ENCODE measurements around the gene APC2. TPM values are rescaled to one million over a fixed set of nuclear protein-coding genes. Genes with fewer than 3 reads are reported as not detected.

Gene APC2
- total RNA-seq, 1 experiment from 2014 or later, result 0.68 TPM

DNA sequence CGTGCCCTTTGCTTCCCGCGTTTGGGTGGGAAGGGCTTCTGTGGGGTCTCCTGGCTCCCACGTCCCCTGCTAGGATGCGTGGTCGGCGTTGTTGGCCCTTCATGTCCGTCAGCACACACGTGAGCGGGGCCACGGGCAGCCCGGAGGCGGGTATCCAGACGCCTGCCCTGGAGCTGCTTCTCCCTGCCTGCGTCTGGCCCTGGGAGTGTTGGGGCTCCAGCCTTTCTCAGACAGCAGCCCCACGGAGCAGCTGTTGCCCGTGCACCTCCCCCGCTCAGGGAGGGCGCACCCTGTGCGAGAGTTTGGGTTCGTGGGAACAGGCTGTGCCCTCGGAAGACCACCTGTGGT, 28.0 kb upstream of the APC2 start:
- TF ChIP-seq, protein P1, sequence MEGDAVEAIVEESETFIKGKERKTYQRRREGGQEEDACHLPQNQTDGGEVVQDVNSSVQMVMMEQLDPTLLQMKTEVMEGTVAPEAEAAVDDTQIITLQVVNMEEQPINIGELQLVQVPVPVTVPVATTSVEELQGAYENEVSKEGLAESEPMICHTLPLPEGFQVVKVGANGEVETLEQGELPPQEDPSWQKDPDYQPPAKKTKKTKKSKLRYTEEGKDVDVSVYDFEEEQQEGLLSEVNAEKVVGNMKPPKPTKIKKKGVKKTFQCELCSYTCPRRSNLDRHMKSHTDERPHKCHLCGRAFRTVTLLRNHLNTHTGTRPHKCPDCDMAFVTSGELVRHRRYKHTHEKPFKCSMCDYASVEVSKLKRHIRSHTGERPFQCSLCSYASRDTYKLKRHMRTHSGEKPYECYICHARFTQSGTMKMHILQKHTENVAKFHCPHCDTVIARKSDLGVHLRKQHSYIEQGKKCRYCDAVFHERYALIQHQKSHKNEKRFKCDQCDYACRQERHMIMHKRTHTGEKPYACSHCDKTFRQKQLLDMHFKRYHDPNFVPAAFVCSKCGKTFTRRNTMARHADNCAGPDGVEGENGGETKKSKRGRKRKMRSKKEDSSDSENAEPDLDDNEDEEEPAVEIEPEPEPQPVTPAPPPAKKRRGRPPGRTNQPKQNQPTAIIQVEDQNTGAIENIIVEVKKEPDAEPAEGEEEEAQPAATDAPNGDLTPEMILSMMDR (conservative IDR thresholded peaks at IDR 0.05), result no peak
- DNase-seq, result no peak
- peaks cover 7% of the 10 kb centered on the region for H3K79me1 ChIP-seq (ENCODE audit: insufficient read depth, low read depth, low read length, poor library complexity, severe bottlenecking)
- no peak overlapping the region for H2BK12ac ChIP-seq (ENCODE audit: insufficient read length, low read depth, low read length)
- no peak overlapping the region for H4K91ac ChIP-seq (ENCODE audit: insufficient read length, low read depth, low read length)
- Mint-ChIP-seq H3K27ac (no peak overlapping the region; a peak in 1 of 7 replicates), H3K36me3 (ENCODE audit: insufficient read depth in 1 of 3, low read depth in 3 of 3) (peaks cover 32 to 84% (median 83%) of the 10 kb centered on the region in 3 experiments), H3K9me3 (no peaks in the 10 kb centered on the region), H3K4me1 (peaks cover 7 to 27% of the 10 kb centered on the region in 2 experiments), H3K27me3 (ENCODE audit: low read depth) (no peaks in the 10 kb centered on the region), H3K4me3 (no peak overlapping the region)
- peaks cover 2% of the 10 kb centered on the region for H4K20me1 ChIP-seq (ENCODE audit: control insufficient read depth, insufficient read depth, insufficient read length)
- no peaks in the 10 kb centered on the region for H3K9me3 ChIP-seq (ENCODE audit: control insufficient read depth, low read depth, low read length)
- peaks cover 6% of the 10 kb centered on the region for H3K23me2 ChIP-seq (ENCODE audit: insufficient read length, low read depth, low read length, poor library complexity, severe bottlenecking)
- no peaks in the 10 kb centered on the region for H3K27me3 ChIP-seq (ENCODE audit: insufficient read depth, low read length)
- H3K4me2 ChIP-seq (ENCODE audit: insufficient read depth, insufficient read length, low read length), result no peak overlapping the region
- no peaks in the 10 kb centered on the region; the same call in 1 of the 2 replicates for H3K4me1 ChIP-seq (ENCODE audit: insufficient read depth, low read length)
- no peak overlapping the region for H2BK15ac ChIP-seq (ENCODE audit: low read depth, low read length)
- no peak overlapping the region for H4K5ac ChIP-seq (ENCODE audit: insufficient read length, low read depth, low read length)
- peaks cover 18% of the 10 kb centered on the region; the same call in 1 of the 2 replicates for H3K79me2 ChIP-seq (ENCODE audit: insufficient read depth, low read length)
- H2BK5ac ChIP-seq (ENCODE audit: insufficient read length, low read length), result no peak overlapping the region
- H3T11ph ChIP-seq (ENCODE audit: low read length), result no peak overlapping the region
- no peak overlapping the region for H3K14ac ChIP-seq (ENCODE audit: insufficient read depth, low read length)
- H3K9ac ChIP-seq (ENCODE audit: extremely low read depth, insufficient read length, low read length), result no peak overlapping the region
- H4K8ac ChIP-seq (replicated peaks; ENCODE audit: insufficient read length, low read depth, low read length), result no peak overlapping the region
- H2AK5ac ChIP-seq (ENCODE audit: insufficient read length, low read length), result no peak overlapping the region
- H3K18ac ChIP-seq (ENCODE audit: insufficient read length, low read depth, low read length), result no peak overlapping the region
- no peak overlapping the region for H2BK20ac ChIP-seq (ENCODE audit: low read depth, low read length, poor library complexity, severe bottlenecking)
- no peak overlapping the region for H2AFZ ChIP-seq (ENCODE audit: low read length)
- H3K56ac ChIP-seq (ENCODE audit: insufficient read length, low read depth, low read length), result no peak overlapping the region
- no peak overlapping the region for H3K27ac ChIP-seq (ENCODE audit: insufficient read length, low read depth, low read length)
- no CpG with 5 or more reads among the region's 22 CpGs for WGBS (ENCODE audit: extremely low coverage, insufficient read length, low lambda C conversion rate)
- H2BK120ac ChIP-seq (ENCODE audit: low read depth, low read length, poor library complexity, severe bottlenecking), result no peak overlapping the region
- H3K23ac ChIP-seq (ENCODE audit: insufficient read length, low read depth, low read length), result no peak overlapping the region
- no peak overlapping the region for H3K4ac ChIP-seq (ENCODE audit: low read depth, low read length)
